ENCODE measurements around the gene ZNF710. TPM values are rescaled to one million over a fixed set of nuclear protein-coding genes. Genes with fewer than 3 reads are reported as not detected.

The ZNF710 gene
- total and polyA plus RNA-seq, 2 donors (not counting 3 experiments of a cell fraction or from before 2014, with no cell fraction given) = 8.9 to 32.4 TPM

DNA sequence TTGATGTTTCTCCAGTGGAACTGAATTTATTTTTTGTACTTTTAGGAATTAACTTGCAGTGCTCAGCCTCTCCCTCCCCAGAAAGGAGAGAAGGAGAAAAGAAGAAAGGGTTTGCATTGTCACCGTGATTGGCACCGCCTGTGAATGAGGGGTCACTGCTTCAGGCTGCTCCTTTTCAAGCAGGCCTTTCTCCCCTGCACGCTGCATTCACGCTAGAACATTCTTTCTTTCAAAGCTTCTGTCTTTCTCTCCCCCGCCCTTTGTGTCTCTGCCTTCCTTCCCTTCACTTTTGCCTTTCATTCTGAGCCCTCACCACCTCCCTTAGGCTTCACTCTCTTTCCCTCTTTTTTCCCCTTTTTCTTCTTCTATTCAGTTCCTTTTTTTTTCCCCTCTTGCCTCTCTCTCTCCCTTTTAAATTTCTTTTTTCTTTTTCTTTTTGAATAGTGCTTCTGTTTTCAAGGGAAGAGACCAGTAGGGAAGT is 42.4 kb downstream of the ZNF710 start:
- ChIA-PET CTCF (no interaction called here), POLR2A (no interaction called here)
- Histone ChIP-seq H3K9ac (replicated peaks; ENCODE audit: extremely low read depth, insufficient read depth, low read length) (no peak overlapping the region), H2AFZ (ENCODE audit: low read depth, low read length) (no peak overlapping the region), H3K27me3 (ENCODE audit: control insufficient read depth in 2 of 2, insufficient read depth in 2 of 2, low read length in 2 of 2) (no peaks in the 10 kb centered on the region), H3K4me1 (ENCODE audit: control insufficient read depth, extremely low read depth, insufficient read depth, low read length) (no peaks in the 10 kb centered on the region), H3K9me3 (replicated peaks; ENCODE audit: control insufficient read depth, insufficient read depth, low read length) (no peaks in the 10 kb centered on the region), H4K20me1 (replicated peaks; ENCODE audit: control insufficient read depth, extremely low read depth, insufficient read depth, low read length) (no peaks in the 10 kb centered on the region), H3K4me3 (replicated peaks in 1 of 3; ENCODE audit: insufficient read depth in 1 of 3, low read depth in 1 of 3, low read length in 3 of 3) (no peak overlapping the region), H3K4me2 (ENCODE audit: insufficient read depth, low read length) (no peak overlapping the region), H3K27ac (ENCODE audit: insufficient read depth, low read depth, low read length) (no peak overlapping the region), H3K9me1 (replicated peaks; ENCODE audit: control insufficient read depth, extremely low read depth, insufficient read depth, low read length) (no peaks in the 10 kb centered on the region), H3K79me2 (ENCODE audit: control insufficient read depth, insufficient read depth, low read length) (peaks cover 4% of the 10 kb centered on the region), H3K36me3 (ENCODE audit: control insufficient read depth in 2 of 2, extremely low read depth in 1 of 2, insufficient read depth in 2 of 2, low read length in 2 of 2) (no peaks in the 10 kb centered on the region)
- dilution Hi-C loops (cut with MboI; ENCODE audit: extremely low pct_ligation_motif_present, low sequenced_read_pairs) (no loop called here), intact Hi-C loops (cut with micrococcal nuclease) (no loop called here)
- FAIRE-seq (no peak), DNase-seq (ENCODE audit: low read depth, low spot score) (no peak)
- TF ChIP-seq MYC (IDR thresholded peaks at IDR 0.05; ENCODE audit: low read depth, low read length) = no peak
- no TSS peak for BruUV-seq (replicated peaks)

DNA sequence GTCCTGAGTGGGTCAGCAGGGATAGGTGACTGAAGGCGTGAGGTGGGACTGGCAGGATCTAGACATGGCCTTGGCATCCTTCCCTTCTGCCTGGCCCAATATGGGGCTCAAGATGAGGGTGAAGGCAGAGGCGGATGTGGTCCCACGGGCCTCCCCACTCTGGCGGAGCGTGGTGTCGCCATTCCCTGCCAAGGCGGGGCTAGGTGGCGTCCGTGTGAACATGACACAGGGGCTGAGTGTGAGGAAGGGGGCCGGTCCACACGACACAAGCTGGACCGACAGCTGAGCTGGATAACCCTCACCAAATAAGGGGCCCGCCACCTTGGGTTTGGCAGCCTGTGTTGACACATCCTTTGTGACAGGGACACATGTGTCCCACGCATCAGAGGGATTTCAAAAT is 43.1 kb downstream of the ZNF710 start:
- DNase-seq (ENCODE audit: low read depth, low spot score) (no peak), FAIRE-seq (no peak)
- Histone ChIP-seq H3K27ac (ENCODE audit: insufficient read depth, low read depth, low read length) (no peak overlapping the region), H3K27me3 (ENCODE audit: control insufficient read depth in 2 of 2, insufficient read depth in 2 of 2, low read length in 2 of 2) (no peaks in the 10 kb centered on the region), H3K79me2 (ENCODE audit: control insufficient read depth, insufficient read depth, low read length) (peaks cover 4% of the 10 kb centered on the region), H3K36me3 (ENCODE audit: control insufficient read depth in 2 of 2, extremely low read depth in 1 of 2, insufficient read depth in 2 of 2, low read length in 2 of 2) (no peaks in the 10 kb centered on the region), H2AFZ (ENCODE audit: low read depth, low read length) (no peak overlapping the region), H3K4me3 (replicated peaks in 1 of 3; ENCODE audit: insufficient read depth in 1 of 3, low read depth in 1 of 3, low read length in 3 of 3) (no peak overlapping the region), H4K20me1 (replicated peaks; ENCODE audit: control insufficient read depth, extremely low read depth, insufficient read depth, low read length) (no peaks in the 10 kb centered on the region), H3K4me2 (ENCODE audit: insufficient read depth, low read length) (no peak overlapping the region), H3K4me1 (ENCODE audit: control insufficient read depth, extremely low read depth, insufficient read depth, low read length) (no peaks in the 10 kb centered on the region), H3K9ac (replicated peaks; ENCODE audit: extremely low read depth, insufficient read depth, low read length) (no peak overlapping the region), H3K9me3 (replicated peaks; ENCODE audit: control insufficient read depth, insufficient read depth, low read length) (no peaks in the 10 kb centered on the region), H3K9me1 (replicated peaks; ENCODE audit: control insufficient read depth, extremely low read depth, insufficient read depth, low read length) (no peaks in the 10 kb centered on the region)
- dilution Hi-C loops (cut with MboI; ENCODE audit: extremely low pct_ligation_motif_present, low sequenced_read_pairs) = no loop called here
- TF ChIP-seq JUN (IDR thresholded peaks at IDR 0.05; ENCODE audit: borderline replicate concordance, insufficient read depth, insufficient read length, low read depth) = no peak
- TF ChIP-seq, protein P1, sequence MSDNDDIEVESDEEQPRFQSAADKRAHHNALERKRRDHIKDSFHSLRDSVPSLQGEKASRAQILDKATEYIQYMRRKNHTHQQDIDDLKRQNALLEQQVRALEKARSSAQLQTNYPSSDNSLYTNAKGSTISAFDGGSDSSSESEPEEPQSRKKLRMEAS (IDR thresholded peaks at IDR 0.05; ENCODE audit: insufficient read depth, insufficient read length) = no peak
- TF ChIP-seq EZH2 (IDR thresholded peaks at IDR 0.05; ENCODE audit: borderline replicate concordance, low read depth, low read length, severe bottlenecking) = no peak
- no peak for TF ChIP-seq FOS (IDR thresholded peaks at IDR 0.05; ENCODE audit: borderline replicate concordance, insufficient read depth, low read length)
- no peak for TF ChIP-seq MYC (IDR thresholded peaks at IDR 0.05; ENCODE audit: low read depth, low read length)
- no peak for TF ChIP-seq POLR2AphosphoS5 (IDR thresholded peaks at IDR 0.05; ENCODE audit: insufficient read depth, low read depth, low read length)
- no peak for TF ChIP-seq GATA2 (IDR thresholded peaks at IDR 0.05; ENCODE audit: insufficient read depth, insufficient read length, low read depth, low read length)
- TF ChIP-seq, protein P2, sequence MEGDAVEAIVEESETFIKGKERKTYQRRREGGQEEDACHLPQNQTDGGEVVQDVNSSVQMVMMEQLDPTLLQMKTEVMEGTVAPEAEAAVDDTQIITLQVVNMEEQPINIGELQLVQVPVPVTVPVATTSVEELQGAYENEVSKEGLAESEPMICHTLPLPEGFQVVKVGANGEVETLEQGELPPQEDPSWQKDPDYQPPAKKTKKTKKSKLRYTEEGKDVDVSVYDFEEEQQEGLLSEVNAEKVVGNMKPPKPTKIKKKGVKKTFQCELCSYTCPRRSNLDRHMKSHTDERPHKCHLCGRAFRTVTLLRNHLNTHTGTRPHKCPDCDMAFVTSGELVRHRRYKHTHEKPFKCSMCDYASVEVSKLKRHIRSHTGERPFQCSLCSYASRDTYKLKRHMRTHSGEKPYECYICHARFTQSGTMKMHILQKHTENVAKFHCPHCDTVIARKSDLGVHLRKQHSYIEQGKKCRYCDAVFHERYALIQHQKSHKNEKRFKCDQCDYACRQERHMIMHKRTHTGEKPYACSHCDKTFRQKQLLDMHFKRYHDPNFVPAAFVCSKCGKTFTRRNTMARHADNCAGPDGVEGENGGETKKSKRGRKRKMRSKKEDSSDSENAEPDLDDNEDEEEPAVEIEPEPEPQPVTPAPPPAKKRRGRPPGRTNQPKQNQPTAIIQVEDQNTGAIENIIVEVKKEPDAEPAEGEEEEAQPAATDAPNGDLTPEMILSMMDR (IDR thresholded peaks at IDR 0.05; ENCODE audit: extremely low read depth in 1 of 2, insufficient read depth in 1 of 2, low read depth in 1 of 2, low read length in 2 of 2) = no peak
- ChIA-PET CTCF (interaction anchor here (1.0 kb wide), 1 partner anchor 9 kb away, joined by 3 read pairs; no protein-coding TSS in a partner anchor), POLR2A (no interaction called here)
- BruUV-seq (replicated peaks) = no TSS peak
- intact Hi-C loops (cut with micrococcal nuclease) = no loop called here
